Measurements from ENCODE around the gene ATRX.

The ATRX gene

GRCh38 chrX:77572322-77572721 is 213.7 kb downstream of the ATRX start:
- Histone ChIP-seq H3K4me1 (ENCODE audit: control insufficient read depth, insufficient read depth, low read length) (no peaks in the 10 kb centered on the region), H3K36me3 (ENCODE audit: control insufficient read depth in 2 of 2, insufficient read depth in 1 of 2, low read length in 2 of 2) (peaks cover 12 to 26% of the 10 kb centered on the region in 2 experiments; a peak in 2 of 3 replicates), H3K4me3 (ENCODE audit: low read depth, low read length) (no peak overlapping the region), H3K9me3 (ENCODE audit: control insufficient read depth, insufficient read depth, low read depth, low read length) (peaks cover 3% of the 10 kb centered on the region; the same call in 1 of the 2 replicates), H3K27ac (ENCODE audit: extremely low read depth, low read depth, low read length) (no peak overlapping the region)
- POLR2A ChIA-PET = no interaction called here
- TF ChIP-seq ZNF112 (tag by site-specific recombination; IDR thresholded peaks at IDR 0.05) (no peak), ZNF394 (tag by site-specific recombination; IDR thresholded peaks at IDR 0.05; ENCODE audit: borderline replicate concordance) (no peak), ZNF24 (tag by site-specific recombination; IDR thresholded peaks at IDR 0.05) (no peak), ZNF521 (tag by site-specific recombination; IDR thresholded peaks at IDR 0.05) (no peak), ZNF449 (tag by site-specific recombination; IDR thresholded peaks at IDR 0.05) (no peak), ZEB2 (tag by site-specific recombination; IDR thresholded peaks at IDR 0.05) (no peak), ZNF792 (tag by site-specific recombination; IDR thresholded peaks at IDR 0.05) (no peak), ZNF514 (tag by site-specific recombination; IDR thresholded peaks at IDR 0.05) (no peak), ZNF214 (tag by site-specific recombination; IDR thresholded peaks at IDR 0.05; ENCODE audit: borderline replicate concordance) (no peak), KLF16 (tag by site-specific recombination; IDR thresholded peaks at IDR 0.05) (no peak), ZSCAN4 (tag by site-specific recombination; IDR thresholded peaks at IDR 0.05) (no peak), HOXC10 (CRISPR knock-in tag; IDR thresholded peaks at IDR 0.05) (no peak), KLF17 (tag by site-specific recombination; IDR thresholded peaks at IDR 0.05) (no peak)
- TF ChIP-seq, protein P1, sequence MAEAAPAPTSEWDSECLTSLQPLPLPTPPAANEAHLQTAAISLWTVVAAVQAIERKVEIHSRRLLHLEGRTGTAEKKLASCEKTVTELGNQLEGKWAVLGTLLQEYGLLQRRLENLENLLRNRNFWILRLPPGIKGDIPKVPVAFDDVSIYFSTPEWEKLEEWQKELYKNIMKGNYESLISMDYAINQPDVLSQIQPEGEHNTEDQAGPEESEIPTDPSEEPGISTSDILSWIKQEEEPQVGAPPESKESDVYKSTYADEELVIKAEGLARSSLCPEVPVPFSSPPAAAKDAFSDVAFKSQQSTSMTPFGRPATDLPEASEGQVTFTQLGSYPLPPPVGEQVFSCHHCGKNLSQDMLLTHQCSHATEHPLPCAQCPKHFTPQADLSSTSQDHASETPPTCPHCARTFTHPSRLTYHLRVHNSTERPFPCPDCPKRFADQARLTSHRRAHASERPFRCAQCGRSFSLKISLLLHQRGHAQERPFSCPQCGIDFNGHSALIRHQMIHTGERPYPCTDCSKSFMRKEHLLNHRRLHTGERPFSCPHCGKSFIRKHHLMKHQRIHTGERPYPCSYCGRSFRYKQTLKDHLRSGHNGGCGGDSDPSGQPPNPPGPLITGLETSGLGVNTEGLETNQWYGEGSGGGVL (tag by site-specific recombination; IDR thresholded peaks at IDR 0.05) = no peak
- CTCF ChIA-PET = interaction anchor here (0.8 kb wide), 1 partner anchor 453 kb away, joined by 3 read pairs; no protein-coding TSS in a partner anchor

DNA sequence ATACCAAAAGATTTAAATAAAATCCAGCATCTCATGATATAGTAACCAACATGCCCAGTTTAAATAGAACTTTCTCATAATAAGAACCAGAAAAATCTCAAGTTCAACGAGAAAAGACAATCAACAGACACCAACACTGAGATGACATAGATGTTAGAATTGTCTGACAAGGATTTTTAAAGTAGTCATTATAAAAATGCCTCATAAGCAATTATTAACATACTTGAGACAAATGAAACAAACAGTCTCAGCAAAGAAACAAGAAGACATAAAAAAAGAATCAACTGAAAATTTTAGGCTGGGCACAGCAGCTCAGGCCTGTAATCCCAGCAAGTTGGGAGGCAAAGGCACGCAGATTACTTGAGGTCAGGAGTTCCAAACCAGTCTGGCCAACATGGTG is 220.7 kb downstream of the ATRX start:
- no peak overlapping the region for H3K27ac ChIP-seq (ENCODE audit: extremely low read depth, low read depth, low read length)
- H3K4me3 ChIP-seq (ENCODE audit: low read depth, low read length) = no peak overlapping the region
- H3K36me3 ChIP-seq (ENCODE audit: control insufficient read depth in 2 of 2, insufficient read depth in 1 of 2, low read length in 2 of 2) = peaks cover 3 to 44% of the 10 kb centered on the region in 2 experiments
- H3K9me3 ChIP-seq (ENCODE audit: control insufficient read depth, insufficient read depth, low read depth, low read length) = peaks cover 3% of the 10 kb centered on the region; the same call in 1 of the 2 replicates
- CTCF ChIA-PET = no interaction called here
- TF ChIP-seq, protein P2, sequence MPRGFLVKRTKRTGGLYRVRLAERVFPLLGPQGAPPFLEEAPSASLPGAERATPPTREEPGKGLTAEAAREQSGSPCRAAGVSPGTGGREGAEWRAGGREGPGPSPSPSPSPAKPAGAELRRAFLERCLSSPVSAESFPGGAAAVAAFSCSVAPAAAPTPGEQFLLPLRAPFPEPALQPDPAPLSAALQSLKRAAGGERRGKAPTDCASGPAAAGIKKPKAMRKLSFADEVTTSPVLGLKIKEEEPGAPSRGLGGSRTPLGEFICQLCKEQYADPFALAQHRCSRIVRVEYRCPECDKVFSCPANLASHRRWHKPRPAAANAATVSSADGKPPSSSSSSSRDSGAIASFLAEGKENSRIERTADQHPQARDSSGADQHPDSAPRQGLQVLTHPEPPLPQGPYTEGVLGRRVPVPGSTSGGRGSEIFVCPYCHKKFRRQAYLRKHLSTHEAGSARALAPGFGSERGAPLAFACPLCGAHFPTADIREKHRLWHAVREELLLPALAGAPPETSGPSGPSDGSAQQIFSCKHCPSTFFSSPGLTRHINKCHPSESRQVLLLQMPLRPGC (tag by site-specific recombination; IDR thresholded peaks at IDR 0.05) = no peak
- no peak for TF ChIP-seq ZNF114 (tag by site-specific recombination; IDR thresholded peaks at IDR 0.05)
- no peak for TF ChIP-seq ZNF621 (tag by site-specific recombination; IDR thresholded peaks at IDR 0.05)
- TF ChIP-seq SETDB1 (IDR thresholded peaks at IDR 0.05; ENCODE audit: insufficient read length, low read length) = no peak
- no peak for TF ChIP-seq ZNF501 (tag by site-specific recombination; IDR thresholded peaks at IDR 0.05)
- no peak for TF ChIP-seq WT1 (tag by site-specific recombination; IDR thresholded peaks at IDR 0.05)
- POLR2A ChIA-PET = no interaction called here
- no peaks in the 10 kb centered on the region for H3K4me1 ChIP-seq (ENCODE audit: control insufficient read depth, insufficient read depth, low read length)
